ENCODE data around the gene ENTPD8. TPM values are rescaled to one million over a fixed set of nuclear protein-coding genes. Genes with fewer than 3 reads are reported as not detected.
"Not testable (repeated sequence)": the region's sequence is repeated elsewhere in the genome, so short reads cannot be mapped to it uniquely, and the experiment has no call there.

Gene ENTPD8
- total RNA-seq, 4 donors from 2014 or later: 0.57 TPM; not detected in 3

DNA sequence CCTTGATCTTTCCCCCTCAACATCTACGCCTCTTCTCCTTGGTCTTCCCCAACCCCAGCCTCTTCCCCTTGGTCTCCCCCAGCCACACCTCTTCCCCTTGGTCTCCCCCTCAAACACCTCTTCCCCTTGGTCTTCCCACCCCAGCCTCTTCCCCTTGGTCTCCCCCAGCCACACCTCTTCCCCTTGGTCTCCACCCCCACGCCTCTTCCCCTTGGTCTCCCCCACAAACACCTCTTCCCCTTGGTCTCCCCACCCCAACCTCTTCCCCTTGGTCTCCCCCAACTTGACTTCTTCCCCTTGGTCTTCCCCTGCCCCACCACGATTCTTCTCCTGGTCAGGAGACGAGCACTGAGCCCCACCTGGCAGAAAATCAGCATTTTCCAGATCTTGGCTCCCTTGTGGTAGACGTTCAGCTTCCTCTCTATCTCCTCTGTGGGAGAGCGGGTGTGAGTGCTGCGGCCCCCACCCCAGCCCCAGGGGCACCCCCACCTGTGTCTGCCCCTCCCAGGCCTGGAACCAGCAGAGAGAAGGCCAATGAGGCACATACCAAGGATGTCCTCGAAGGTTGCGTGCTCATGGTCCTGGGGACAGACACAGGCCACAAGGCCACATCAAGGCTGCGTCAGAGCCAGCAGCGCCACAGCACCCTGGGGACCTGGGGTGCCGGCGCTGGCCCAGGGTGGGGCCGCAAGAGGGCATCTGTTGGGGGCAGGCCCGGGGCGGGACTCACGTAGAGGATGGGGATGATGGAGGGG is 11.0 kb upstream of the ENTPD8 start:
- peaks cover 0 to 54% of the 10 kb centered on the region in 2 donors for H3K36me3 ChIP-seq
- no peak overlapping the region for H3K27ac ChIP-seq
- peaks cover 0 to 43% (median 6%) of the 10 kb centered on the region in 3 donors for H3K4me1 ChIP-seq
- WGBS, 2 donors (ENCODE audit: low coverage in 1 of 2): 67 to 100% methylated on average over 1 of the region's 17 CpGs
- TF ChIP-seq POLR2AphosphoS5 (IDR thresholded peaks at IDR 0.05) (no peak), EP300 (IDR thresholded peaks at IDR 0.05) (no peak), POLR2A (IDR thresholded peaks at IDR 0.05) (no peak), CTCF (IDR thresholded peaks at IDR 0.05) (no peak)
- no peaks in the 10 kb centered on the region for H3K27me3 ChIP-seq
- no peaks in the 10 kb centered on the region for H3K9me3 ChIP-seq
- ATAC-seq: no peak
- H3K4me3 ChIP-seq: no peak overlapping the region

- Histone ChIP-seq H3K36me3 (peaks cover 0 to 47% of the 10 kb centered on the region in 2 donors), H3K4me1 (peaks cover 0 to 35% (median 6%) of the 10 kb centered on the region in 3 donors)
- H3K4me3 ChIP-seq, ATAC-seq, H3K27me3 ChIP-seq, H3K27ac ChIP-seq, H3K9me3 ChIP-seq: not testable (repeated sequence)
- 61% methylated on average over 2 of the region's 31 CpGs; no CpG with 5 or more reads in 1 of the 2 donors for WGBS, 2 donors (ENCODE audit: low coverage in 1 of 2)
These were observed 10.3 kb upstream of the ENTPD8 start for GRCh38 chr9:137451264-137452005.

DNA sequence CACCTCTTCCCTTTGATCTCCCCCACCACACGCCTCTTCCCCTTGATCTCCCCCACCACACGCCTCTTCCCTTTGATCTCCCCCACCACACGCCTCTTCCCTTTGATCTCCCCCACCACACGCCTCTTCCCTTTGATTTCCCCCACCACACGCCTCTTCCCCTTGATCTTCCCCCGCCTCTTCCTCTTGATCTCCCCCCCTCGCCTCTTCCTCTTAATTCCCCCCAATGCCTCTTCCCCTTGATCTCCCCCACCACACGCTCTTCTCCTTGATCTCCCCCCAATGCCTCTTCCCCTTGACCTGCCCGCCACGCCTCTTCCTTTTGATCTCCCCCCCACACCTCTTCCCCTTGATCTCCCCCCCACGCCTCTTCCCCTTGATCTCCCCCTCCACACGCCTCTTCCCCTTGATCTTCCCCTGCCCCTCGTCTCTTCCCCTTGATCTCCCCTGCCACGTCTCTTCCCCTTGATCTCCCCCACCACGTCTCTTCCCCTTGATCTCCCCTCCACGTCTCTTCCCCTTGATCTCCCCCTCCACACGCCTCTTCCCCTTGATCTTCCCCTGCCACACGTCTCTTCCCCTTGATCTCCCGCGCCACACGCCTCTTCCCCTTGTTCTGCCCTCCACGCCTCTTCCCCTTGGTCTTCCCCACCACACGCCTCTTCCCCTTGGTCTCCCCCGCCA is 9.5 kb upstream of the ENTPD8 start:
- peaks cover 0 to 39% of the 10 kb centered on the region in 2 donors for H3K36me3 ChIP-seq
- WGBS, 2 donors (ENCODE audit: low coverage in 1 of 2): 69% methylated on average over 5 of the region's 24 CpGs; no CpG with 5 or more reads in 1 of the 2 donors
- ATAC-seq, H3K27me3 ChIP-seq, H3K4me3 ChIP-seq, H3K27ac ChIP-seq, H3K9me3 ChIP-seq: not testable (repeated sequence)
- peaks cover 0 to 32% (median 6%) of the 10 kb centered on the region in 3 donors for H3K4me1 ChIP-seq

- no peaks in the 10 kb centered on the region for H3K9me3 ChIP-seq
- no peak for ATAC-seq
- TF ChIP-seq EP300 (IDR thresholded peaks at IDR 0.05): no peak
- TF ChIP-seq POLR2AphosphoS5 (IDR thresholded peaks at IDR 0.05): no peak
- no peak for TF ChIP-seq POLR2A (IDR thresholded peaks at IDR 0.05)
- TF ChIP-seq CTCF (IDR thresholded peaks at IDR 0.05): no peak
These were observed 8.9 kb upstream of the ENTPD8 start for GRCh38 chr9:137449931-137450538.

GRCh38 chr9:137449081-137449844 is 8.1 kb upstream of the ENTPD8 start:
- no peak overlapping the region for H3K4me3 ChIP-seq
- no peaks in the 10 kb centered on the region for H3K9me3 ChIP-seq
- WGBS, 2 donors (ENCODE audit: low coverage in 1 of 2): 90 to 100% methylated on average over 1 to 2 of the region's 36 CpGs
- no peak for ATAC-seq
- peaks cover 0 to 32% of the 10 kb centered on the region in 2 donors for H3K36me3 ChIP-seq
- peaks cover 20% of the 10 kb centered on the region for H3K27me3 ChIP-seq
- no peak for TF ChIP-seq CTCF (IDR thresholded peaks at IDR 0.05)
- TF ChIP-seq POLR2AphosphoS5 (IDR thresholded peaks at IDR 0.05): no peak
- peaks cover 0 to 26% (median 2%) of the 10 kb centered on the region in 3 donors for H3K4me1 ChIP-seq
- no peak overlapping the region for H3K27ac ChIP-seq

More at GRCh38 chr9:137449931-137450538, 8.9 kb upstream of the ENTPD8 start:
- 86 to 100% methylated on average over 1 to 10 of the region's 18 CpGs for WGBS, 2 donors (ENCODE audit: low coverage in 1 of 2)
- no peak overlapping the region for H3K4me3 ChIP-seq
- peaks cover 13% of the 10 kb centered on the region for H3K27me3 ChIP-seq
- H3K36me3 ChIP-seq: peaks cover 0 to 33% of the 10 kb centered on the region in 2 donors
- no peak overlapping the region for H3K27ac ChIP-seq
- peaks cover 0 to 32% (median 6%) of the 10 kb centered on the region in 3 donors for H3K4me1 ChIP-seq

All from gastroesophageal sphincter (tissue), 4 donors.